Measurements from ENCODE around the gene RBBP8NL.

GRCh38 chr20:62370115-62370806, 57.1 kb downstream of the RBBP8NL start:
- TF ChIP-seq CTCF (IDR thresholded peaks at IDR 0.05) (no peak), E2F1 (CRISPR knock-in tag; IDR thresholded peaks at IDR 0.05) (no peak), AFF4 (CRISPR knock-in tag; IDR thresholded peaks at IDR 0.05; ENCODE audit: borderline replicate concordance) (no peak), MAX (CRISPR knock-in tag; IDR thresholded peaks at IDR 0.05) (no peak; the same call in 1 of the 2 replicates), NR1H2 (CRISPR knock-in tag; IDR thresholded peaks at IDR 0.05) (no peak), GABPB1 (CRISPR knock-in tag; IDR thresholded peaks at IDR 0.05) (no peak; the same call in none of the 2 replicates)

All from WTC11 (cell line).